ENCODE results near the gene CFAP68. TPM values are rescaled to one million over a fixed set of nuclear protein-coding genes. Genes with fewer than 3 reads are reported as not detected.

CFAP68 gene
- total and polyA plus RNA-seq, 2 of the 8 experiments (the other 6 are each of a cell fraction or from before 2014, with no cell fraction given) = 21.4 to 43.1 TPM

- H4K20me1 ChIP-seq (replicated peaks in 1 of 2; ENCODE audit: control insufficient read depth in 1 of 2, insufficient read depth in 2 of 2, low read length in 2 of 2) = no peaks in the 10 kb centered on the region
- H3K27me3 ChIP-seq (replicated peaks in 1 of 4; ENCODE audit: control insufficient read depth in 3 of 4, extremely low read depth in 1 of 4, insufficient read depth in 3 of 4, low read length in 3 of 4) = no peaks in the 10 kb centered on the region; a peak in 1 of 7 replicates
- H2BK12ac ChIP-seq (ENCODE audit: low read depth, low read length) = peak overlapping the region; percentile 20; the same call in 1 of the 2 replicates
- DNase-seq (ENCODE audit: low read depth in 1 of 2, low spot score in 2 of 2) (no peak), FAIRE-seq (no peak)
- H4K8ac ChIP-seq (ENCODE audit: extremely low read depth, insufficient read depth, low read length) = no peak overlapping the region; the same call in 1 of the 2 replicates
- CTCF ChIA-PET (ENCODE audit: partially characterized antibody) = interaction anchor here (1.4 to 25.5 kb wide), 5 partner anchors 10 to 56 kb away, joined by 3 to 565 read pairs (median 4); partner anchors contain the start of gene DIXDC1
- no peaks in the 10 kb centered on the region for H3K9me3 ChIP-seq (ENCODE audit: insufficient read depth in 2 of 2, low read depth in 1 of 2, low read length in 1 of 2)
- H3K23ac ChIP-seq (ENCODE audit: insufficient read length) = no peak overlapping the region
- no peak overlapping the region for H3K56ac ChIP-seq (replicated peaks; ENCODE audit: insufficient read length, low read depth, low read length)
- H3K23me2 ChIP-seq (ENCODE audit: low read depth, low read length) = peaks cover 3% of the 10 kb centered on the region; the same call in 1 of the 2 replicates
- H3K4me1 ChIP-seq (replicated peaks in 1 of 4; ENCODE audit: control insufficient read depth in 3 of 4, insufficient read depth in 4 of 4, low read length in 3 of 4) = peaks cover 0 to 11% (median 4%) of the 10 kb centered on the region in 4 experiments; a peak in 6 of 7 replicates
- H2AFZ ChIP-seq (ENCODE audit: low read length) = no peak overlapping the region
- no peak overlapping the region for H2BK20ac ChIP-seq (ENCODE audit: low read length)
- no peak overlapping the region for H3K4ac ChIP-seq (replicated peaks; ENCODE audit: insufficient read length, low read depth, low read length)
- no peak overlapping the region for H3K27ac ChIP-seq (ENCODE audit: low read depth, low read length)
- H3K14ac ChIP-seq (ENCODE audit: insufficient read length) = no peak overlapping the region
- H3K4me2 ChIP-seq (ENCODE audit: insufficient read depth in 1 of 2, low read depth in 2 of 2, low read length in 2 of 2) = no peak overlapping the region
- H4K5ac ChIP-seq (ENCODE audit: insufficient read length, low read depth, low read length) = no peak overlapping the region
- no peaks in the 10 kb centered on the region for H3K79me1 ChIP-seq (ENCODE audit: low read depth, low read length)
- peak overlapping the region; percentile 33; the same call in 1 of the 2 replicates for H2AK5ac ChIP-seq (ENCODE audit: low read depth, low read length)
- H3K18ac ChIP-seq (ENCODE audit: extremely low read depth, low read length) = no peak overlapping the region
- H3K9ac ChIP-seq (replicated peaks in 1 of 4; ENCODE audit: extremely low read depth in 1 of 4, low read depth in 3 of 4, low read length in 3 of 4) = no peak overlapping the region
- H2BK15ac ChIP-seq (ENCODE audit: low read length) = peak overlapping the region; percentile 93
- POLR2A ChIA-PET (ENCODE audit: partially characterized antibody) = interaction anchor here (1.5 kb wide), 1 partner anchor 44 kb away, joined by 3 read pairs; no protein-coding TSS in a partner anchor
- H3K36me3 ChIP-seq (ENCODE audit: control insufficient read depth in 2 of 4, insufficient read depth in 4 of 4, low read length in 3 of 4) = no peaks in the 10 kb centered on the region
- no peaks in the 10 kb centered on the region for H3K79me2 ChIP-seq (ENCODE audit: control insufficient read depth in 1 of 2, insufficient read depth in 2 of 2, low read length in 2 of 2)
- TF ChIP-seq HDAC6 (IDR thresholded peaks at IDR 0.05; ENCODE audit: low read depth, low read length) (no peak), BRCA1 (IDR thresholded peaks at IDR 0.05; ENCODE audit: low read depth, low read length) (no peak), SP4 (IDR thresholded peaks at IDR 0.05; ENCODE audit: low read length) (no peak), SIRT6 (IDR thresholded peaks at IDR 0.05; ENCODE audit: low read length) (no peak), SUZ12 (IDR thresholded peaks at IDR 0.05; ENCODE audit: low read length) (no peak), ATF2 (IDR thresholded peaks at IDR 0.05; ENCODE audit: low read length) (no peak), CHD2 (IDR thresholded peaks at IDR 0.05; ENCODE audit: low read length) (no peak), BCL11A (IDR thresholded peaks at IDR 0.05; ENCODE audit: low read depth in 2 of 2, low read length in 2 of 2) (no peak)
- H3K4me3 ChIP-seq (ENCODE audit: extremely low read depth in 1 of 4, insufficient read depth in 2 of 4, low read depth in 3 of 4, low read length in 4 of 4) = no peak overlapping the region
- no peak overlapping the region for H2BK120ac ChIP-seq (replicated peaks; ENCODE audit: low read depth, low read length)
- H4K91ac ChIP-seq (replicated peaks; ENCODE audit: insufficient read length, low read length) = no peak overlapping the region
- no peak overlapping the region for H2BK5ac ChIP-seq (ENCODE audit: low read depth, low read length)
Measured at GRCh38 chr11:111923951-111924350, 44.6 kb downstream of the CFAP68 start.
